ENCODE data around the gene SLC6A3. TPM values are rescaled to one million over a fixed set of nuclear protein-coding genes. Genes with fewer than 3 reads are reported as not detected.

Gene SLC6A3
- total and polyA plus RNA-seq, 9 of the 15 experiments (the other 6 are each of a cell fraction or from before 2014, with no cell fraction given), result not detected

- ATAC-seq, result no peak; the same call in 2 of the 3 replicates
- in situ Hi-C loops (cut with MboI), result no loop called here
- no peak overlapping the region for H3K9ac ChIP-seq (ENCODE audit: insufficient read depth in 1 of 2, low read depth in 2 of 2, low read length in 2 of 2)
- H3K79me2 ChIP-seq (ENCODE audit: control insufficient read depth, insufficient read depth, low read length), result no peaks in the 10 kb centered on the region
- FAIRE-seq, result no peak
- TF ChIP-seq ZNF316 (IDR thresholded peaks at IDR 0.05) (peak; percentile 11; the same call in 1 of the 2 replicates), ZNF589 (CRISPR knock-in tag; IDR thresholded peaks at IDR 0.05; ENCODE audit: low read depth) (no peak)
- WGBS (ENCODE audit: insufficient coverage, low coverage, missing lambda C conversion rate), result 3% methylated on average over 22 of the region's 22 CpGs
- DNase-seq (ENCODE audit: extremely low read depth in 1 of 4, low spot score in 3 of 4), result no peak
- no TSS peak for BruUV-seq (replicated peaks)
- H3K27me3 ChIP-seq (ENCODE audit: control insufficient read depth in 2 of 2, insufficient read depth in 2 of 2, low read length in 2 of 2), result peaks cover 40 to 91% of the 10 kb centered on the region in 2 experiments
- ChIA-PET CTCF (ENCODE audit: low intra/inter-chr PET ratio) (no interaction called here), POLR2A (no interaction called here)
- no peaks in the 10 kb centered on the region for H3K9me3 ChIP-seq (replicated peaks; ENCODE audit: control insufficient read depth, insufficient read depth, low read depth, low read length)
- no peak overlapping the region for H3K4me3 ChIP-seq
- H3K27ac ChIP-seq (ENCODE audit: extremely low read depth, low read depth, low read length), result no peak overlapping the region
- no peaks in the 10 kb centered on the region for H3K36me3 ChIP-seq (ENCODE audit: control insufficient read depth, insufficient read depth, low read length)
- H3K4me1 ChIP-seq (replicated peaks in 1 of 2; ENCODE audit: control insufficient read depth in 2 of 2, insufficient read depth in 2 of 2, low read length in 2 of 2), result no peaks in the 10 kb centered on the region; a peak in 1 of 5 replicates
- H2AFZ ChIP-seq (ENCODE audit: low read depth, low read length), result no peak overlapping the region
- no peaks in the 10 kb centered on the region for H3K9me1 ChIP-seq (ENCODE audit: control insufficient read depth, insufficient read depth, low read length)
- H3K4me2 ChIP-seq (ENCODE audit: insufficient read depth, low read length), result no peak overlapping the region
- intact Hi-C loops (cut with micrococcal nuclease), result no loop called here
- peaks cover 20% of the 10 kb centered on the region for H4K20me1 ChIP-seq (replicated peaks; ENCODE audit: control insufficient read depth, insufficient read depth, low read length)
Measured at GRCh38 chr5:1392801-1393565, 52.3 kb downstream of the SLC6A3 start.

- Histone ChIP-seq H3K4me1 (replicated peaks in 1 of 2; ENCODE audit: control insufficient read depth in 2 of 2, insufficient read depth in 2 of 2, low read length in 2 of 2) (no peaks in the 10 kb centered on the region; a peak in 1 of 5 replicates), H3K9me3 (replicated peaks; ENCODE audit: control insufficient read depth, insufficient read depth, low read depth, low read length) (no peaks in the 10 kb centered on the region), H3K9me1 (ENCODE audit: control insufficient read depth, insufficient read depth, low read length) (no peaks in the 10 kb centered on the region), H3K79me2 (ENCODE audit: control insufficient read depth, insufficient read depth, low read length) (no peaks in the 10 kb centered on the region), H3K36me3 (ENCODE audit: control insufficient read depth, insufficient read depth, low read length) (no peaks in the 10 kb centered on the region), H3K27me3 (ENCODE audit: control insufficient read depth in 2 of 2, insufficient read depth in 2 of 2, low read length in 2 of 2) (peaks cover 41 to 93% of the 10 kb centered on the region in 2 experiments), H3K9ac (ENCODE audit: insufficient read depth in 1 of 2, low read depth in 2 of 2, low read length in 2 of 2) (no peak overlapping the region), H3K4me2 (ENCODE audit: insufficient read depth, low read length) (no peak overlapping the region), H3K27ac (ENCODE audit: extremely low read depth, low read depth, low read length) (no peak overlapping the region), H2AFZ (ENCODE audit: low read depth, low read length) (no peak overlapping the region), H3K4me3 (no peak overlapping the region), H4K20me1 (replicated peaks; ENCODE audit: control insufficient read depth, insufficient read depth, low read length) (peaks cover 20% of the 10 kb centered on the region)
- ChIA-PET CTCF (ENCODE audit: low intra/inter-chr PET ratio) (no interaction called here), POLR2A (no interaction called here)
- FAIRE-seq, result no peak
- BruUV-seq (replicated peaks), result no TSS peak
- DNase-seq (ENCODE audit: extremely low read depth in 1 of 4, low spot score in 3 of 4), result no peak
- intact Hi-C loops (cut with micrococcal nuclease), result no loop called here
- TF ChIP-seq SNRNP70 (optimal IDR thresholded peaks at IDR 0.05; ENCODE audit: low read depth, low read length) (no peak), SPI1 (IDR thresholded peaks at IDR 0.05; ENCODE audit: borderline replicate concordance, low read depth, low read length) (no peak), HBP1 (CRISPR knock-in tag; IDR thresholded peaks at IDR 0.05) (no peak), ZBED1 (IDR thresholded peaks at IDR 0.05) (no peak), MEF2D (tag; conservative IDR thresholded peaks at IDR 0.05; ENCODE audit: low read depth) (no peak), CBX2 (IDR thresholded peaks at IDR 0.05; ENCODE audit: insufficient read depth, low read length, poor library complexity, severe bottlenecking) (no peak)
- ATAC-seq, result no peak
- in situ Hi-C loops (cut with MboI), result no loop called here
- 0% methylated on average over 10 of the region's 11 CpGs for WGBS (ENCODE audit: insufficient coverage, low coverage, missing lambda C conversion rate)
Measured at GRCh38 chr5:1392261-1392660, 53.0 kb downstream of the SLC6A3 start.
